ENCODE data around the gene SPATA9. TPM values are rescaled to one million over a fixed set of nuclear protein-coding genes. Genes with fewer than 3 reads are reported as not detected.

Gene SPATA9
- total and polyA plus RNA-seq, 9 of the 15 experiments (the other 6 are each of a cell fraction or from before 2014, with no cell fraction given): 0.16 to 5.5 (median 0.39) TPM; not detected in 3

DNA sequence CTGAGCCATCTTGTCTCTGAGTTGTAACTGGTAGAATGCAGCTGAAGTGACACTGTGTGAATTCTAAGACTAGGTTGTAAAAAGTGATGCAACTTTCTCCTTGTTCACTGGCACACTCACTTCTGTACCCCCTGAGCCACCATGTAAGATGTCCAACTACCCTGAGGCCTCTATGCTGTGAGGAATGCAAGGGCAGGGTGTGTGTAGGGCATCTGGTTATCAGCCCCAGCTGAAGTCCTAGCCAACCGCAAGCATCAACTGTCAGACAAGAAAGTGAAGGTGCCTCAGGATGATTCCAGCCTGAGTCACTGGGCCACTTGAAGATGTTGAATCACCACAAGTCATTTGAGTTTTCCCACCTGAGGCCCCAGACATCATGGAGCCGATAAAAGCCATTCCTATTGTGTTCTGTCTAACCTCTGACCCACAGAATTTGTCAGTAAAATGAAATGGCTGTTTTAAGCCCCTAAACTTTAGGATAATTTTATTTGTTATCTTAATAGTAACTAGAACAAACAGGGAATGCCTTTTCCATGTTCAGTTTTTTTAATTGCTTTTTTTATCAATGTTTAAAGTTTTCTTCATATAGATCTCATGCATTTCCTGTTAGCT lies 29.7 kb upstream of the SPATA9 start (continued):
- TF ChIP-seq, protein P1, sequence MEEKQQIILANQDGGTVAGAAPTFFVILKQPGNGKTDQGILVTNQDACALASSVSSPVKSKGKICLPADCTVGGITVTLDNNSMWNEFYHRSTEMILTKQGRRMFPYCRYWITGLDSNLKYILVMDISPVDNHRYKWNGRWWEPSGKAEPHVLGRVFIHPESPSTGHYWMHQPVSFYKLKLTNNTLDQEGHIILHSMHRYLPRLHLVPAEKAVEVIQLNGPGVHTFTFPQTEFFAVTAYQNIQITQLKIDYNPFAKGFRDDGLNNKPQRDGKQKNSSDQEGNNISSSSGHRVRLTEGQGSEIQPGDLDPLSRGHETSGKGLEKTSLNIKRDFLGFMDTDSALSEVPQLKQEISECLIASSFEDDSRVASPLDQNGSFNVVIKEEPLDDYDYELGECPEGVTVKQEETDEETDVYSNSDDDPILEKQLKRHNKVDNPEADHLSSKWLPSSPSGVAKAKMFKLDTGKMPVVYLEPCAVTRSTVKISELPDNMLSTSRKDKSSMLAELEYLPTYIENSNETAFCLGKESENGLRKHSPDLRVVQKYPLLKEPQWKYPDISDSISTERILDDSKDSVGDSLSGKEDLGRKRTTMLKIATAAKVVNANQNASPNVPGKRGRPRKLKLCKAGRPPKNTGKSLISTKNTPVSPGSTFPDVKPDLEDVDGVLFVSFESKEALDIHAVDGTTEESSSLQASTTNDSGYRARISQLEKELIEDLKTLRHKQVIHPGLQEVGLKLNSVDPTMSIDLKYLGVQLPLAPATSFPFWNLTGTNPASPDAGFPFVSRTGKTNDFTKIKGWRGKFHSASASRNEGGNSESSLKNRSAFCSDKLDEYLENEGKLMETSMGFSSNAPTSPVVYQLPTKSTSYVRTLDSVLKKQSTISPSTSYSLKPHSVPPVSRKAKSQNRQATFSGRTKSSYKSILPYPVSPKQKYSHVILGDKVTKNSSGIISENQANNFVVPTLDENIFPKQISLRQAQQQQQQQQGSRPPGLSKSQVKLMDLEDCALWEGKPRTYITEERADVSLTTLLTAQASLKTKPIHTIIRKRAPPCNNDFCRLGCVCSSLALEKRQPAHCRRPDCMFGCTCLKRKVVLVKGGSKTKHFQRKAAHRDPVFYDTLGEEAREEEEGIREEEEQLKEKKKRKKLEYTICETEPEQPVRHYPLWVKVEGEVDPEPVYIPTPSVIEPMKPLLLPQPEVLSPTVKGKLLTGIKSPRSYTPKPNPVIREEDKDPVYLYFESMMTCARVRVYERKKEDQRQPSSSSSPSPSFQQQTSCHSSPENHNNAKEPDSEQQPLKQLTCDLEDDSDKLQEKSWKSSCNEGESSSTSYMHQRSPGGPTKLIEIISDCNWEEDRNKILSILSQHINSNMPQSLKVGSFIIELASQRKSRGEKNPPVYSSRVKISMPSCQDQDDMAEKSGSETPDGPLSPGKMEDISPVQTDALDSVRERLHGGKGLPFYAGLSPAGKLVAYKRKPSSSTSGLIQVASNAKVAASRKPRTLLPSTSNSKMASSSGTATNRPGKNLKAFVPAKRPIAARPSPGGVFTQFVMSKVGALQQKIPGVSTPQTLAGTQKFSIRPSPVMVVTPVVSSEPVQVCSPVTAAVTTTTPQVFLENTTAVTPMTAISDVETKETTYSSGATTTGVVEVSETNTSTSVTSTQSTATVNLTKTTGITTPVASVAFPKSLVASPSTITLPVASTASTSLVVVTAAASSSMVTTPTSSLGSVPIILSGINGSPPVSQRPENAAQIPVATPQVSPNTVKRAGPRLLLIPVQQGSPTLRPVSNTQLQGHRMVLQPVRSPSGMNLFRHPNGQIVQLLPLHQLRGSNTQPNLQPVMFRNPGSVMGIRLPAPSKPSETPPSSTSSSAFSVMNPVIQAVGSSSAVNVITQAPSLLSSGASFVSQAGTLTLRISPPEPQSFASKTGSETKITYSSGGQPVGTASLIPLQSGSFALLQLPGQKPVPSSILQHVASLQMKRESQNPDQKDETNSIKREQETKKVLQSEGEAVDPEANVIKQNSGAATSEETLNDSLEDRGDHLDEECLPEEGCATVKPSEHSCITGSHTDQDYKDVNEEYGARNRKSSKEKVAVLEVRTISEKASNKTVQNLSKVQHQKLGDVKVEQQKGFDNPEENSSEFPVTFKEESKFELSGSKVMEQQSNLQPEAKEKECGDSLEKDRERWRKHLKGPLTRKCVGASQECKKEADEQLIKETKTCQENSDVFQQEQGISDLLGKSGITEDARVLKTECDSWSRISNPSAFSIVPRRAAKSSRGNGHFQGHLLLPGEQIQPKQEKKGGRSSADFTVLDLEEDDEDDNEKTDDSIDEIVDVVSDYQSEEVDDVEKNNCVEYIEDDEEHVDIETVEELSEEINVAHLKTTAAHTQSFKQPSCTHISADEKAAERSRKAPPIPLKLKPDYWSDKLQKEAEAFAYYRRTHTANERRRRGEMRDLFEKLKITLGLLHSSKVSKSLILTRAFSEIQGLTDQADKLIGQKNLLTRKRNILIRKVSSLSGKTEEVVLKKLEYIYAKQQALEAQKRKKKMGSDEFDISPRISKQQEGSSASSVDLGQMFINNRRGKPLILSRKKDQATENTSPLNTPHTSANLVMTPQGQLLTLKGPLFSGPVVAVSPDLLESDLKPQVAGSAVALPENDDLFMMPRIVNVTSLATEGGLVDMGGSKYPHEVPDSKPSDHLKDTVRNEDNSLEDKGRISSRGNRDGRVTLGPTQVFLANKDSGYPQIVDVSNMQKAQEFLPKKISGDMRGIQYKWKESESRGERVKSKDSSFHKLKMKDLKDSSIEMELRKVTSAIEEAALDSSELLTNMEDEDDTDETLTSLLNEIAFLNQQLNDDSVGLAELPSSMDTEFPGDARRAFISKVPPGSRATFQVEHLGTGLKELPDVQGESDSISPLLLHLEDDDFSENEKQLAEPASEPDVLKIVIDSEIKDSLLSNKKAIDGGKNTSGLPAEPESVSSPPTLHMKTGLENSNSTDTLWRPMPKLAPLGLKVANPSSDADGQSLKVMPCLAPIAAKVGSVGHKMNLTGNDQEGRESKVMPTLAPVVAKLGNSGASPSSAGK (IDR thresholded peaks at IDR 0.05): no peak; the same call in 1 of the 2 replicates
- TF ChIP-seq FOXP1 (CRISPR knock-in tag; IDR thresholded peaks at IDR 0.05) (0 out of 2 replicates have a peak, but pooled peaks have one; percentile 46), PBX2 (CRISPR knock-in tag; IDR thresholded peaks at IDR 0.05; ENCODE audit: low read depth) (no peak), PBX2 (tag; conservative IDR thresholded peaks at IDR 0.05; ENCODE audit: low read depth) (peak; percentile 74), CAMTA2 (CRISPR knock-in tag; conservative IDR thresholded peaks at IDR 0.05) (no peak), ZNF124 (CRISPR knock-in tag; IDR thresholded peaks at IDR 0.05) (no peak), SMARCC2 (IDR thresholded peaks at IDR 0.05; ENCODE audit: low read depth) (peak; percentile 95), KDM2B (CRISPR knock-in tag; IDR thresholded peaks at IDR 0.05) (no peak), SAFB2 (IDR thresholded peaks at IDR 0.05; ENCODE audit: borderline replicate concordance, low read depth, low read length, severe bottlenecking) (no peak), EWSR1 (IDR thresholded peaks at IDR 0.05; ENCODE audit: borderline replicate concordance, low read depth, partially characterized antibody) (no peak), ZNF586 (CRISPR knock-in tag; conservative IDR thresholded peaks at IDR 0.05) (no peak)
- TF ChIP-seq, protein P2, sequence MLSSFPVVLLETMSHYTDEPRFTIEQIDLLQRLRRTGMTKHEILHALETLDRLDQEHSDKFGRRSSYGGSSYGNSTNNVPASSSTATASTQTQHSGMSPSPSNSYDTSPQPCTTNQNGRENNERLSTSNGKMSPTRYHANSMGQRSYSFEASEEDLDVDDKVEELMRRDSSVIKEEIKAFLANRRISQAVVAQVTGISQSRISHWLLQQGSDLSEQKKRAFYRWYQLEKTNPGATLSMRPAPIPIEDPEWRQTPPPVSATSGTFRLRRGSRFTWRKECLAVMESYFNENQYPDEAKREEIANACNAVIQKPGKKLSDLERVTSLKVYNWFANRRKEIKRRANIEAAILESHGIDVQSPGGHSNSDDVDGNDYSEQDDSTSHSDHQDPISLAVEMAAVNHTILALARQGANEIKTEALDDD (IDR thresholded peaks at IDR 0.05): peak; percentile 88; the same call in 1 of the 2 replicates
